GM18511 (cell line): ENCODE results near the gene FMNL3.
"Not testable (repeated sequence)": the region's sequence is repeated elsewhere in the genome, so short reads cannot be mapped to it uniquely, and the experiment has no call there.

ENCODE experiments used
- ATAC-seq: cut with Tn5 transposase; IDR thresholded peaks from one replicate; pipeline ENCODE4 v1.9.1; 2021; ENCODE audit warnings: mild to moderate bottlenecking, moderate library complexity; ENCODE audit not compliant: unreplicated experiment

The FMNL3 gene

GRCh38 chr12:49609059-49609874 is 97.9 kb downstream of the FMNL3 start:
- ATAC-seq: no peak

- not testable (repeated sequence) for ATAC-seq
These were observed 101.7 kb downstream of the FMNL3 start, which contains the start of gene FAM186B for GRCh38 chr12:49605539-49605938. Gene FAM186B (minus strand): TSS chr12:49605639. CDS start chr12:49605477, 162 bp downstream.

- no peak for ATAC-seq
These were observed 102.3 kb downstream of the FMNL3 start for GRCh38 chr12:49604856-49605255.

GRCh38 chr12:49603721-49604120 is 103.5 kb downstream of the FMNL3 start:
- ATAC-seq: no peak

- ATAC-seq: no peak
These were observed 107.2 kb downstream of the FMNL3 start for GRCh38 chr12:49599961-49600360.

GRCh38 chr12:49598527-49598926 is 108.7 kb downstream of the FMNL3 start:
- ATAC-seq: no peak

- ATAC-seq: no peak
These were observed 118.3 kb downstream of the FMNL3 start for GRCh38 chr12:49588721-49589516.

- ATAC-seq: no peak
These were observed 118.9 kb downstream of the FMNL3 start for GRCh38 chr12:49588281-49588680.

- no peak for ATAC-seq
These were observed 119.9 kb downstream of the FMNL3 start for GRCh38 chr12:49587174-49587908.
